ENCODE results near the gene TMEM44.
"Not testable (repeated sequence)": the region's sequence is repeated elsewhere in the genome, so short reads cannot be mapped to it uniquely, and the experiment has no call there.

TMEM44 gene

DNA sequence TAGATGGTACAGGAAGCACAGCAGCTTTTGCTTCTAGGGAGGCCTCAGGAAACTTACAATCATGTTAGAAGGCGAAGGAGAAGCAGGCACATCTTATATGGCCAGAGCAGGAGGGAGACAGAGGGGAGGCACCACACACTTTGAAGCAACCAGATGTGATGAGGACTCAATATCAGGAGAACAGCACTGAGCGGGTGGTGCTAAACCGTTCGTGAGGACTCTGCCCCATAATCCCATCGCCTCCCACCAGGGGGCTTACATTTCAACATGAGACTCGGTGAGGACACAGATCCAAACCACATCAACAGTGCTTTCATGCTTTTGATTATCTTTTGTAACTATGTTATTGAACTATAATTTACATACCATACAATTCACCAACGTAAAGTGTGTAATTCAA is 7.6 kb upstream of the TMEM44 start:
- peak; percentile 27 for DNase-seq

DNA sequence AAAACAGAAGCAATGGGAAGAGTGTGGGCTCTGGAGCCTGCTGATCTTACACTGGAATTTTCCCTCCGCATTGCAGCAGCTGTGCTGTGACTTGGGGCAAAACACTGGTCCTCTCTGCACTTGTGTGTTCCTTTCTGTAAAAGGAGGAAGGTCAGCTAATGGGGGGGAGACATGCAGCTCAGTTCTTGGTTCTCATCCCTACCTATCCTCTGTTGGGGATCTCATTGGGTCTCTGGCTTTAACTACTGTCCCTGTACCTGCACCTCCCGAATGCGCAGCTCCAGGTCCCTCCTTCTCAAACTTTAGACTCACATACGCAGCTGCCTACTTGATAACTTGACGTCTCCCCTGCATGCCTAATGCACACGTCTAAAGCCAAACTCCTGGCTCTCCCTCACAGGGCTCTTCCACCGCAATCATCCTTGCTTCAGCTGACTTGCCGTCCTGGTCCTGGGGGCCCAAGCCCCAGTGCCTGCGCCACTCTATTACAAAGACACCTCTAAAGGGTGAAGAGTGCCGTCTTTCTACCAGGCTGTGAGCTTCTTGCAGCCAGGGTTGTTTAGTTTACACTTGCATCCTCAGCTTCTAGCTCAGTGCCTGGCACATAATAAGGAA is 5.9 kb upstream of the TMEM44 start:
- DNase-seq: no peak

DNA sequence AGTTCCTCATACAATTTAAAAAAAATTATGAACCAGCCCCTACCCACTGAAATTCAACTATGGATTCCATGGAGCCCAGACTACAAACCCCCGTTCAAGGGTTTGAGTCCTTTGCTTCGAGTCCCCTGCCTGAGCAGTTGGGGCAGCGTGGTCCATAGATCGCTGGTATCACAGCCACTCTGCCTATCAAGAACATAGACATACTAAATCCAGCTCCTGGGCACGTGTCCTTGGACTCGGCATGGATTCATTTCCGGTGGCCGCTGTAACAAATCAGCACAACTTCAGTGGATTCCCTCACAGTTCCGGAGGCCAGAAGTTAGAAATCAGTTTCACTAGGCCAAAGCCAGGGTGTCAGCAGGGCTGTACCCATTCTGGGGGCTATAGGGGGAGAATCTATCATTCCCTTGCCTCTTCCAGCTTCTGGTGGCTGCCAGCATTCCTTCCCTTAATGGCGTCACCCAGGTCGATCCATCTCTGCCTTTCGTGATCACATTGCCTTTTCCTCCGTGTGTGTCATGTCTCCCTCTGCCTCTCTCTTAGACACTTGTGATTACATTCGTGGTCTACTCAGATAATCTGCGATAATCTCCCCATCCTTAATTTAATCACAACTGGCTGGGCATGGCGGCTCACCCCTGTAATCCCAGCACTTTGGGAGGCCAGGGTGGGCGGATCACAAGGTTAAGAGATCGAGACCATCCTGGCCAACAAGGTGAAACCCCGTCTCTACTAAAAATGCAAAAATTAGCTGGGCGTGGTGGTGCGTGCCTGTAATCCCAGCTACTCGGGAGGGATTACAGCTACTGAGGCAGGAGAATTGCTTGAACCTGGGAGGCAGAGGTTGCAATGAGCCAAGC is 4.6 kb upstream of the TMEM44 start:
- DNase-seq: no peak

DNA sequence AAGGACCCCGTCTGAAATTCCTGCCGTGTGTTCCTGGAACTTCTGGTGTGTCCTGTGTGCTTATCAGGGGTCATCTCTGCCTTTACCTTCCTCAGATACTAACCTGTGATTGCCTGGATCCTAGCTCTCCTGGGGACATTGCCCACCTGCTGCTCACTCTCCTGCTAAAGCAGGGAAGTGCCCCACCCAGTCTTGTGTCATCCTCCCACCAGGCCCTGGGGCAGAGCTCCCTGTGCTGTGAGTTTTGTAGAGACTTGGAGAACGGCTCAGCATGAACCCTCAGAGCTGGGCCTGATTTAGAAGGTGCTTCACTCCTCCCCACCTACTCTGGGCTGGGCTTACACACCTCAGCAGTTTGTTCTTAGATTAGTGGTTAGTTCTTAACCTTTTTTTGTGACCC is 3.8 kb upstream of the TMEM44 start:
- DNase-seq: no peak

DNA sequence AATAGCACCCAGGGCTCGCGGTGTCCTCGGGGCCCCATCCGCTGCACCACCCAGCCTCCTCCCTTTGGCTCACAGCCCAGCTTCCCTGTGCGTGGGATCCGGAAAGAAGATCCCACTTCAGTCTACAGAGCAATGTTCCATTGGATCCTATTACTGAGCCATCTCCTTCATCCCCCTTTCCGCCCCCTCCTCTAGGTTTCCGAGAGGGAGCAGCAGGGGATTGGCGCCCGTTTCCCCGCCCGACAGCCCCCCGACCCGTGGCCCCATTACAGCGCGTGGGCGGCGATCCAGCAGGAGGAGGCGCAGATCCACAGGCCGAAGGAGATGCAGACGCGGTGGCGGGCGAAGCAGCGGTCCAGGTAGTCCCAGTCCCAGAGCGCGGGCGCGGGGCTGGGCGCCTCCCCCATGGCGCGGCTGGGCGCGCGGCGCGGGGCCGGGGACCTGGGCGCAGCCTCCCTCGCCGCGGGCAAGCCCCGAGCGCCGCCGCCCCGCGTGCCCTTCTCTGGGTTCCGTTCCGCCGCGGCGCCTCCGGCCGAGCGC is 340 bp downstream of the TMEM44 start:
- DNase-seq: peak; percentile 36

DNA sequence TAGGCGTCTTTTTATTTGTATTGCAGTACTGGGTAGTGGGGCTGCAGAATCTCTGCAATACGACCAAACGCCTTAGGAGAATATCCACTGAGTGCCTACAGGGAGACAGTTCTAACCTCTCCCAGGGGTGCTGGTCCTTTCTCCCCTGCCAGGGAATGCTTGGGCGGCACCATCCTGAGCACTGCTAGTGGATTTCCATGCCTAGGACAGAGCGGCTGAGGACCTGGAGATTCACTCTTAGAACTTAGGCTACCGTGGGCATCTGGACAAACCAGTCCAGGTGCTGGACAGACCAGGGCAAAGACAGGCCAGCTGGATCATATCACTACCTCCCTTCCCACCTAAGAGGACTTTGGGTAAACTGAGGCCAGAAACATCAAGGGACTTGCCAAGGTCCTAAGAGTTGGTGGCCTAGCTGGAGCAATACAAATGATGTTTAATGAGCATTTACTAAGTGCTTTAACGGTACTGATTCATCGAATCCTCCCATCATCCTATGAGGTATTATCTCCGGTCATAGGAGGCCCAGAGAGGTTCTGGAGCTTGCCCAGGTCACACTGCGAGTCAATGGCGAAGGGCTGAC is 902 bp downstream of the TMEM44 start:
- DNase-seq: no peak

DNA sequence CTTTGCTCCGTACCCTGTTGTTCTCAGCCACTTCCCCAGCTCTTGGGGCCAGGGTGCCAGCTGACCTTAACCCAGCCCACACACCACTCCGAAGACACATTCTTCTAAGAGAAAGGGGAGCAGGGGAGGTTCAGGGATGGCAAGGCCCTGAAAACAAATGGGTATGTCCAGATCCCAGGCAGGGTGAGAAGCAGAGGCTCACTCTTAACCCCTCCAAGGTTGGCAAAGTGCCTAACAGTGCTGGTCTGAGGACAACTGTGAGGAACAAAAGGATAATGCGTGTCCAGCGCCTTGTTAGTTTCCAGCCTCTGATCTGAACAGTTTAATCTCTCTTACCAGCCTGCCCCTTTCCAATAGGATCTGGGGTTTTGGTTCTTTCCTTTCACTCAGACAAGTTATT is 1.5 kb downstream of the TMEM44 start:
- DNase-seq: no peak

DNA sequence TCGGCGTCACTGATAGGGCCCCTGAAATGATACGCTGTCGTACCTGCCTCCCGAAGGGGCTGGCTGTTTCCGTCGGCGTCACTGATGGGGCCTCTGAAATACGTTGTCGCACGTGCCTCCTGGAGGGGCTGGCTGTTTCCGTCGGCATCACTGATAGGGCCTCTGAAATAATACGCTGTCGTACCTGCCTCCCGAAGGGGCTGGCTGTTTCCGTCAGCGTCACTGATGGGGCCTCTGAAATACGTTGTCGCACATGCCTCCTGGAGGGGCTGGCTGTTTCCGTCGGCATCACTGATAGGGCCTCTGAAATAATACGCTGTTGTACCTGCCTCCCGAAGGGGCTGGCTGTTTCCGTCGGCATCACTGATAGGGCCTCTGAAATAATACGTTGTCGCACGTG is 2.5 kb downstream of the TMEM44 start:
- DNase-seq: not testable (repeated sequence)

DNA sequence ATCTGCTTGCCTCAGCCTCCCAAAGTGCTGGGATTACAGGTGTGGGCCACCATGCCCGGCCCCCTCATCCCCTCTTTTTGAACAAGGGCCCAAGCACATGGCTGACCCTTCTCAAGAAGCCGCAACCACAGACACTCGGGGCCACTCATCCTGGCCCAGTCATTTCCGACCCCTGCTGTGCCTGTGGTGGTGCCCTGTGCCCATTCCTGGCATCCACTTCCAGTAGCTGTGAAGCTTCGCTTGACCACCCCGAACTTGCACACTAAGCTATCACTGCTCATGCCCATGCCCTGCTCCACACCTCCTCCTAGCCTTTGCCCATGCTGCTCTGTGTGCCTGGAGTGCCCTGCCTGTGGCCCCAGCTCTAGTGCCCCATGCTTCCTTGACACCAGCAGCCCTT is 8.3 kb downstream of the TMEM44 start:
- no peak for DNase-seq

DNA sequence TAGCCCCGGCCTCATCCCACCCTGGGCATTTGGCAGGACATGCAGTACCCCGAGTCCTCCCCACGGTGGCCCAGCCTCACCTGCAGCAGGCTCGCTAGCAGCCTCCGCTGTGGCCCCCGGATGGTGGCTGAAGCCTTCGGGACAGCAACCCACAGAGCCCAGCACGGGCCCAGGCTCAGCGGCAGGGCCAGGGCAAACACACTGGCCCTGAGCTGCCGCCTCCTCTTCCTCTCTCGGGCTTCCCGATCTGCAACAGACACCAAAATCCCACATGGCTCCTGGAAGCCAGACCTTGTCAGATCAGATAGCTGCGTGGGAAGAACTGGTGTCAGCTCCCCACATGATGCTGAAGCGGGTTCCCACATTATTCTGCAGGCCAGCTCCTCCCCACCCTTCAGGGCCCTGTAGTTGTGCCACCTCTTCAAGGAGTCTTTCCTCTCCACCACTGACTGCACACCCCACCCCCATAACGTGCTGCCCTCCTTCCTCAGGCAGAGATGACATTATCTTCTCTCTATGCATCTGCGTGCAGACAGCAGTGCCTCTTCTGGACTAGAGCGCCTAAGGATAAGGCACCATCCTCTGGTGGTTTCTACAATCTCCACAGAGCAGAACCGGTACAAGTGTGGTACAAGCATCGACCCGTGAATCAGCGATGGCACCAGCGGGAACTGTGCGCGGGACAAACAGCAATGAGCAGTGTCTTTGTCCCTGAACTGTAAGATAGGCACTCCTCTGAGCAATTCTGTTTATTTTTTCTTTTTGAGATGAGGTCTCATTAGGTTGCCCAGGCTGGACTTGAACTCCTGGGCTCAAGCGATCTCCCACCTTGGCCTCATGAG is 9.5 kb downstream of the TMEM44 start:
- no peak for DNase-seq

DNA sequence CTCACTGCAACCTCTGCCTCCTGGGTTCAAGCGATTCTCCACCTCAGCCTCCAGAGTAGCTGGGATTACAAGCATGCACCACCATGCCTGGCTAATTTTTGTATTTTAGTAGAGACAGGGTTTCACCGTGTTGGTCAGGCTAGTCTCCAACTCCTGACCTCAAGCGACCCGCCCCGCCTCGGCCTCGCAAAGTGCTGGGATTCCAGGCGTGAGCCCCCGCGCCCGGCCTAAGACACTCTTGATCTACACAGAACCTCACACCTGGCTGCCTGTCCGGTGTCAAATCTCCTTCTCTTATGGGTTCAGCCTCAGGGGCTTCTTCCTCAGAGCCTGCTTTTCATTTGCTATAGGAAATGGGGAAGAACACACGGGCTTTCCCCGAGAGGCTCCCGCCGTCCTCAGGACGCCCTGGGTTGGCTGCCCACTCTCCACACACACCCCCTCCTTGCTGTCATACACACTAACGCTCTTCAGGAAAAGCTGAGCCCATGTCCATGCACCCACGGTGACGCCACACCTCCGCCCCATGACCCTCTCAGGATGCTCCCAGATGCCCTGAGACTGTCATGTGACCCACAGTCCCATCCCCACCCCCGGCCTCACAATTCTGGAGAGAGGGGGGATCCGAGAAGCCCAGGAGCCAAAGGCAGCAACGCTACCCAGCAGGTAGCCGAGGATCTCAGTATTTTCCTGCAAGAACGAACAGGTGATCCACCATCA is 10.4 kb downstream of the TMEM44 start:
- DNase-seq: no peak

DNA sequence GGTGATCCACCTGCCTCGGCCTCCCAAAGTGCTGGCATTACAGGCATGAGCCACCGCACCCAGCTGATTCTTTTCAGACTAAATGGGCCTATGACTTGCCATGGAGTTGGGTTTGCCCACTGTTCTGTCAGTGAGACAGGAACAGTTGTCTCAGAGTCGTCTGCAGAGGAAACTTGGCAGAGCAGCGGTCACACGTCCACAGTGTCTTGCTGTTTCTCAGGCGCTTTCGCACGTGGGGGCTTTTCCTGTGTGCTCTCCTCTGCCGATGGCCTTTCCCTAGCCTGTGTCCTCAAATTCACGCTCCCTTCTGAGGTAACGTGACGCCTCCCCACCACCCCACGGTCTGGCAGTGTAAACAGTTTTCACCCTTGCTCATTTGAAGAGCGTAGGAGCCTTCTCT is 11.3 kb downstream of the TMEM44 start:
- DNase-seq: no peak

DNA sequence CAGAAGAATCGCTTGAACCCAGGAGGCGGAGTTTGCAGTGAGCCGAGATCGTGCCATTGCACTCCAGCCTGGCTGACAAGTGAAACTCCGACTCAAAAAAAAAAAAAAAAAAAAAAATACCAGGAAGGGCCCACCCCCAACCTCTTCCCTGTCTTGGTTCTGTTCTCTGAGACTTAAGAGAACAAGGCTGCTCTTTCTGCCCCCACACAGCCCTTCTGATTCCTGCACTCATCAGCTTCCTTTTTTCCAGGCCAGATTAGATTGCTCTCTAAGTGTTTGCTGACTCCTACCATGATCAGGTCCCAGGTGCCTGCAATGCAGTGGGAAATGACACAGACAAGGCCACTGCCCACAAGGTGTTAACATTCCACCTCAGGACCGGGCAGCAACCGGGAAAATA is 13.0 kb downstream of the TMEM44 start:
- no peak for DNase-seq

DNA sequence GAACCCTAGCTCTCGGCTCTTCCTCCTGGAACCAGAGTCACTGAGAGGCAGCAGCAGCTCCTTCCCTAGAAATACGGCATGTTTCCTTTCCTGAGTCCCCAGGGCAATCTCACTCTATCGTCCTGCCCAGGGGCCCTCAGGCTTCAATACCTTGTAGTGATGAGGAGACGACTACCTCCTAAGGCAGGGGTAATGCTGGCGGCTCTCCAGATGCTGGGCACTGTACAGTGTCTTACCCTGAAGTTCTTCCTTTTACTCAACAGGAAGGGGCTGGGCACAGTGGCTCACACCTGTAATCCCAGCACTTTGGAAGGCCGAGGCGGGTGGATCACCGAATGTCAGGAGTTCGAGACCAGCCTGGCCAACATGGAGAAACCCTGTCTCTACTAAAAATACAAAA is 13.5 kb downstream of the TMEM44 start:
- DNase-seq: no peak

DNA sequence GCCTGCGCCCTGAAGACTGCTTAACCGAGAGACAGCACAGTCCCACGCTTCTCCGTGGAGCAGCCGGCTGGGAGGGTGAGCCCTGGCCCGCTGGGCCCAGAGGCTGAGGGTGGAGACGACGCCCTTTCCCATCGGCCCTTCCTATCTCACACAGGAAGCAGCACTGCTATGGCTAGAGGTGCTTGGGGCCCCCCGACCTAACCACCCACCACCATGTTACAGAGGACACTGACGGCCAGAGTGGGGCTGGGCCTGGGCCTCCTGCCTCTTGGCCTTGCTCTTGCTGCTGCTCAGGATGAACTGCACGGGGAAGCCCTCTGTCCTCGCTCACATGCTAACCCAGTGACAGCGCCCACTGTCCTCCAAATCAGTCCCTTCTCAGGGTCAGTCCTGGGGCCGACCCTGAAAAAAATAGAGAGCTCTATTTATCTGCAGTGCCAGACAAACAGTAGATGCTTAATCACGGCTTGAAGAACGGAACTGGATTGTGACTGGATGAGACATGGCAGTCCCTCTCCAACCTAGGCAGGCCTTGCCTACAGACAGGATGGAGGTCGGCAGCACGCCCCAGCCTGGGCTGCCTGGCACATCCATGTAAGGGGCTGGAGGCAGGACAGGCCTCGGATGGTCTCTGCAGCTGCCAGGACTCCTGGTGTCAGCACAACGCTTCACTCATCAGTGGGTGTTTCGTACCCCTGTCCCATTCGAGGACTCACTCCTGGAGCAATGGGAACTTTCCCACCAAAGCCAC is 14.2 kb downstream of the TMEM44 start:
- no peak for DNase-seq

DNA sequence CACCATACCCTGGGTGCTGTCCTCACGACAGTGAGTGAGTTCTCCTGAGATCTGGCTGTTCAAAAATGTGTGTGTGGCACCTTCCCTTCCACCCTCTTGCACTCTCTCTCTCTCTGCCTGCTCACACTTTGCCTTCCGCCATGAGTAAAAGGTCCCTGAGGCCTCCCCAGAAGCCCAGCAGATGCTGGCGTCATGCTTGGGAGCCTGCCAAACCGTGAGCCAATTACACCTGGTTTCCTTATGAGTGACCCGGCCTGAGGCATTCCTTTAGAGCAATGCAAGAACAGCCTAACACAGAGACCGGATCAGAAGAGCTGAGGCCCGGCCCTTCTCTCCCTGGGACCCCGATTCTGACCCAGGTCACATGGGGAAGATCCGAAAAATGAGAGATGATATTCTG is 15.4 kb downstream of the TMEM44 start:
- DNase-seq: peak; percentile 49

DNA sequence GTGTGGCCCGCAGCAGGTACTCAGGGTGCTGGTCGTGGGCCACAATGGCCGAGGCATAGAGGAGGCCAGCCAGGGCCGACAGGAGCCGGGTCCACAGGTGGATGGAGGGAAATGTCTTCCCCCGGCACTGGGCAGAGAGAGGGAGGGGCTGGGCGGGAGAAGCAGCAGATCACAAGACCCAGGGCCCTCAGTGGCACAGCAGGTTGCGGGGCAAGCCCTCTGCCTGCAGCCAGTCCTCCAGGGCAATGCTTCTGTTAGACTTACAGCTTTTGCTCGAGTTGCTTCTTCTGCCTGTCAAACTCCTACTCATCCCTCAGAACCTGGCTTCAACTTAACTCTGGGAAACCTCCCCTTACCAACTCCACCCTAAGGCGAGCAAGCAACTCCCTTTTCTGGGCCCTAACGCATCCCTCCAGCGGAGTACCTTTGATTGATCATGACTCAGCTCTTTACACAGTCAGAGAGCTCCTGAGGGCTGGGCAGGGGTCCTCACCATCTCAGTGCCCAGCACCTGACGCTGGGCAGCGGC is 16.0 kb downstream of the TMEM44 start:
- no peak for DNase-seq

DNA sequence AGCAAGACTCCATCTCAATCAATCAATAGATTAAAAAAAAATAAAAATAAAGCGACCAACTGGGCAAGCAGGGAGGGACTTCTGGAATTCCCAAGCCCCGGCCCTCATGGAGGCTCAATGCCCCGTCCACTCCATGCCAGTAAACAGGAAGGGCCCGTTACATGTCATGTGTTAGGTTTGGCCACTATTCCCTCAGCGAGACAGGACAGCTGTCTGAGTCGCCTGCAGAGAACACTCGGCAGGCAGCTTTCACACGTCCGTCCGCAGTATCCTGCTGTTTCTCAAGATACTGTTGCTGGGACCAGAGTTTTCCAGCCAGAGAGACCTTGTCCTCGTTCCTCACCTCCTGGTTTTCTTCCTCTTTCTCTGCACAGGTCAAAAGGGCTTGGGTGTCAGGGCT is 18.0 kb downstream of the TMEM44 start:
- no peak for DNase-seq

DNA sequence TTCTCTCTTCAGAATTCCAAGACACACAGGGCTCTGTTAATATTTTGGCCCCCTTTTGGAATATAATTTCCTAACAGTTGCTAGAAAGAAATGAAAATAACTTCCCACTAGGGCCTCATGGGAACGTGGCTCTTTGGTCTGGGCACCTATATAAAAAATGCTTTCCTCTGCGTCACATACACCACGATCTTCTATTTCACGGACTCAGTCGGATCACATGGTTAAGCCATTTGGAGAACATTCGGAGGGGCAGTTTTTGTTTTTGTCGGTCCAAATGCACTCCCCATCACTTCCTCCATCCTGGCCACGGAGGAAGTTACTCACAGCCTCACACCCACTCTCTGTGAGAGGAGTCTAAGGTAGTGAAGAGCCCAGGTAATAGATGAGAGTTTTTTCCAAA is 21.0 kb downstream of the TMEM44 start:
- no peak for DNase-seq

DNA sequence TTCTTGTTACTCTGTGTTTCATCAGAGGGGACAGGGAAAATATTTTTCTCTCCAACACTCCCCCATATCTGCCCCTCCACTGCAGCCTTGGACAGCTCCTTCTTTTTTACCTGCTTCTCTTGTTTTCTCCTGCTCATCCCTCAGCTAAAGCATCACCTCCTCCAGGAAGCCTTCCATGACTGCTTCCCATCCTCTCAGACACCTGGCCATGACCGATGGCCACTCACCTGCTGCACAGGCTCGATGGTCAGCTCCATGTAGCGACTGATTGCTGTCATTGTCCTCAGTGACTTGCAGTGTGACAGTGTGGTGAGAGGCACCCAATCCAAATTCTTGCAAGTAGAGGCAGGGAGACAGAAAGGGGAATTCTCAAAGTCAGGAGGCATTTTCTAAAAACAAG is 22.5 kb downstream of the TMEM44 start:
- DNase-seq: no peak

DNA sequence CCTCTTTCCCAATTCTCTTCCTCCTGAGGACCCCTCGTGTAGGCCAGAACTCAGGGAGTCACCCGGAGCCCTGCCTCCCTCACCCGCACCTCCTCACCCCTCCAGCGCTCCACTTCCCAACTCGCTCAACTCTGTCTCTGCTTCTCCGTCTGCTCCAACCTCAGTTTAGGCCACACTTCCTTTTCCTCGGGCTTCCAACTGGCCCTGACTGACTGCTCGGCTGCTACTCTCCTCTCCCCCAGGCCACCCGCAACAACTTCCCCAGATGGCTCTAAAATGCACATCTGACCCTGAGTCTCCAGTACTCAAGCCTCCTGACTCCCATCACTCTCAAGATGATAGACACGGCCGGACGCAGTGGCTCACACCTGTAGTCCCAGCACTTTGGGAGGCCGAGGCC is 23.6 kb downstream of the TMEM44 start:
- DNase-seq: no peak
